ENCODE data around the gene MYL5.

Gene MYL5

DNA sequence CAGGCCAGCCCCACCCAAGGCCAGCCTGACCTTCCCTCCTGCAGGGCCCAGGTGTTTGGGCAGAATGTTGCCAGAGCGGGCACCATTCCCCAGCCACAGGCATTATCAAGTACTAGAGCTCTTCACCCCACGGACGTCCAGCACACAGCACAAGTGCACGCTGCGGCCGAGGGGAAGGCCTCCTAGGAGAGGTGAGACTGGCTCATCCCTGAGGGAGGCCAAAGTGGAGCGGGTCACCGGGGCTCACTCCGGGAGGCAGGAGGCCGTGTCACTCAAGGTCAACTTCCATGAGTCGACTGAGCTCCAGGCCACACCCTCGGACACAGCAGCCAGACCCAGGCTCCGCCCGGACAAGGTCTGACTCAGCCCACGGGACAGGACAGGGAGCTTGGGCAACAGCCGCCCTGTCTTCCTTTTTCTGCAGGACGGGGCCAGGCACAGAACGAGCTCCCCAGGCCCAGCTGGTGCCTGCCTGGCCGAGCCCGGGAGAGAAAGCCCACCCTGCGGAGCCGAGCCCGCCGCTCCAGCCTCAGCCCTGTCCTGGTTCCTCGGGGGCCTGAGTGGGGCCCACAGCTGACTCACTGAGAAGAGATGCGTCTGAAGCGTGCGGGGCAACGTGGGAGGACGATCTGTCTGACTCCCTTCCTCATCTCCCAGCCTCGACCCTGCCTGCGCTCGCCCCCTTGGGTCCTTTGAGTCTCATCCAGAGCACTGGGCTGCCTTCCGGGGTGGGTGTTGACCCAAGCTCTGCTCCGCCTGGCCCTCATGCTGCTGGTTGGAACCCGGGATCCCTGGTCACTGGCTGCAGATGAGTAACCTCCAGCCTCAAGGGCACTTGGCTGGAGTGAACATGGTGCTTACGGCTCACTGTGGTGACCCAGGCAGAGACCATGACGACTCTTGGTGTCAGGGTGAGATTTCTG lies 13.0 kb downstream of the MYL5 start:
- Histone ChIP-seq H3K36me3 (ENCODE audit: low read length) (no peaks in the 10 kb centered on the region), H3F3A (ENCODE audit: insufficient read depth) (no peaks in the 10 kb centered on the region), H3K4me2 (ENCODE audit: low read depth, low read length, poor library complexity, severe bottlenecking) (no peak overlapping the region), H3K27ac (ENCODE audit: low read depth, low read length) (no peak overlapping the region), H3K9ac (ENCODE audit: low read length) (no peak overlapping the region), H2AFZ (ENCODE audit: low read depth, low read length, severe bottlenecking) (no peak overlapping the region), H4K20me1 (ENCODE audit: low read depth, low read length) (no peaks in the 10 kb centered on the region), H3K4me3 (ENCODE audit: insufficient read depth, low read length, poor library complexity, severe bottlenecking) (no peak overlapping the region), H3K27me3 (ENCODE audit: low read length) (no peaks in the 10 kb centered on the region), H3K79me2 (ENCODE audit: insufficient read depth, low read length) (no peaks in the 10 kb centered on the region), H3K9me3 (ENCODE audit: insufficient read depth, low read length) (no peaks in the 10 kb centered on the region), H3K9me2 (replicated peaks; ENCODE audit: insufficient read depth, low read length) (no peaks in the 10 kb centered on the region)
- TF ChIP-seq EZH2phosphoT487 (conservative IDR thresholded peaks at IDR 0.05; ENCODE audit: low read length) (no peak), CTCF (IDR thresholded peaks at IDR 0.05; ENCODE audit: insufficient read depth, low read length, poor library complexity, severe bottlenecking) (no peak)

DNA sequence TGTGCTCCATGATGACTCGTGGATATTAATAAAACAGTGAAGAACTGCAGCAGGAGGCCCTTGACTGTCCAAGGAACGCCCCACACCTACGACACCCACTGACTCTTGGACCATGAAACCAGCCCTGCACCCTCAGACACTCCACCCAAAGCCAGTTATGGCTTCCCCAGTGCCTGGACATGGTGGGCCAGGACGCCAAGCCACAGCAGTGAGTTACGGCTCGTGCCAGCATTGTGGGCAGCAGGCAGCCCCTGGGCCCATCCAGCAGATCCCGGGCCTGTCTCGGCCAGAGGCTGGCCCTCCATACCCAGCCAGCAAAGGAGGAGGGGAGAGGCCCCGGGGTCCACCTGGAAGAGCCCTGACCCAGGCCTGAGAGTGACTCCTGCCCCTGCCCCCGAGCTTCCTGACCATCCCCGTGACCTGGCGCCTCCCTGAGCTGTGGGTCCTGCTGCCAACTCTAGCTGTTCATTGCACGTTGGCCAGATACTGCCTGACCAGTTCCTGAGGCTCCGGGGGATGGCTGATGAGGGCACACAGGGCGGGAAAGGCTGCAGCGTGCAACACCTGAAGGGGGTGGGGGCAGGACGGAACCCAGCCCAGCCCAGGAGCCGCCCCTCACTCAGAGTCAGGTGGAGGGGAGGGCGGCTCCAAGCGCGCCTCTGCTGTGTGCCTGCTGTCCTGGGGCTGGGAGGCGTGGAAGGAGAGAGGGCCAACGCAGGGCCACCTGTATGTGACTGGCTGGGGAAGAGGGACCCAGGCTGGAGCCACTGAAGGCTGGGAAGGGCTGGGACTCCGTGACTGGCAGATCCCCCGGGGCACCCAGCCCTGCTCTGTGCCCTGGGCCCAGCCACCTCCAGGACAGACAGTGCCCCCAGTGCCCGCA lies 13.9 kb downstream of the MYL5 start:
- H3K4me2 ChIP-seq (ENCODE audit: low read depth, low read length, poor library complexity, severe bottlenecking), result no peak overlapping the region
- no peaks in the 10 kb centered on the region for H3K79me2 ChIP-seq (ENCODE audit: insufficient read depth, low read length)
- no peaks in the 10 kb centered on the region for H4K20me1 ChIP-seq (ENCODE audit: low read depth, low read length)
- no peak overlapping the region for H3K4me3 ChIP-seq (ENCODE audit: insufficient read depth, low read length, poor library complexity, severe bottlenecking)
- H3K36me3 ChIP-seq (ENCODE audit: low read length), result no peaks in the 10 kb centered on the region
- no peaks in the 10 kb centered on the region for H3K27me3 ChIP-seq (ENCODE audit: low read length)
- H3F3A ChIP-seq (ENCODE audit: insufficient read depth), result no peaks in the 10 kb centered on the region
- H3K9me2 ChIP-seq (replicated peaks; ENCODE audit: insufficient read depth, low read length), result no peaks in the 10 kb centered on the region
- H3K9ac ChIP-seq (ENCODE audit: low read length), result no peak overlapping the region
- no peak overlapping the region for H2AFZ ChIP-seq (ENCODE audit: low read depth, low read length, severe bottlenecking)
- H3K27ac ChIP-seq (ENCODE audit: low read depth, low read length), result no peak overlapping the region
- no peaks in the 10 kb centered on the region for H3K9me3 ChIP-seq (ENCODE audit: insufficient read depth, low read length)
- no peak for TF ChIP-seq EZH2phosphoT487 (conservative IDR thresholded peaks at IDR 0.05; ENCODE audit: low read length)
- no peak for TF ChIP-seq CTCF (IDR thresholded peaks at IDR 0.05; ENCODE audit: insufficient read depth, low read length, poor library complexity, severe bottlenecking)

DNA sequence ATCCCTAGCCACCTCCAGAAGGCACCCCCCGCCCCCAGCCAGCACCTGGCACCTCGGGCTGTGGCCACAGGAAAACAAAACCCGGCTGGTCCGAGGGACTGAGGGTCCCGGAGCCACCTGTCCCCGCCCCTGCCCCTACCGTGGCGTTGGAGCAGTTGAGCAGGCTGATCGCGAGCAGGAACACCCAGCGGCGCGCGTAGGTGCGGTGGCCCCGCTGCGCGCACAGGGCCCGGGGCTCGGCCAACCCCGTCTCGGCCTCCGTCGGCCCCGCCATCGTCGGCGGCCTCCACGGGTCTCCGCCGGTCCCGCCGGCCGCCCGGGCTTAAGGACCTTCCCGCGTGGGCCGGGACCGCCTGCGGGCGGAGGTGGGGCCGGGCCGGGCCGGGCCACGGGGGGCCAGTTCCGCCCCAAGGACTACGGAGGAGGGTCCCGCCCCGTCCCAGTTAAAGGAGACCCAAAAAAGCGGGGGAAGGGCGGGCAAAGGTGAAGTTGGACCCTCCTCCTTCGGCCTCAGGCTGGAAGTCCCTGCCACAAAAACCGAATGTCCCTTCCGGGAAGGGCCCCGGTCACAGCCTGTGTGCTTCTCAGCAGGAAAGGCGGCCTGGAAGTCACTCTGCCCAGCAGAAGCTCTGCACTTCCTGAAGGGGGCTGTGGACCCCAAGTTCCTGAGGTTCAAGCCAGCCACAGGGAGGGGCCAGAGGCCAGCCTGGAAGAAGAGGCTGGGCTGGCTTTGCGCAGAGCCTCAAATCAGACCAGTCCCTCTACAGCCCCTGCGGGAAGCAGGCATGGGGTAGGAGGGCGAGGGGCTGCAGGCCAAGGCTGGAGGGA lies 14.7 kb downstream of the MYL5 start, which contains the start of gene SLC49A3:
Gene SLC49A3, minus strand, starts transcription at position 298 of the 828 bp plus-strand sequence. Its CDS starts 24 bp downstream, at position 274.
- no peaks in the 10 kb centered on the region for H3K27me3 ChIP-seq (ENCODE audit: low read length)
- no peak within 1 kb of the TSS for H3K9ac ChIP-seq (ENCODE audit: low read length)
- TF ChIP-seq CTCF (IDR thresholded peaks at IDR 0.05; ENCODE audit: insufficient read depth, low read length, poor library complexity, severe bottlenecking), result no peak
- no peak for TF ChIP-seq EZH2phosphoT487 (conservative IDR thresholded peaks at IDR 0.05; ENCODE audit: low read length)
- H3K4me3 ChIP-seq (ENCODE audit: insufficient read depth, low read length, poor library complexity, severe bottlenecking), result no peak within 1 kb of the TSS
- no peaks in the 10 kb centered on the region for H3K79me2 ChIP-seq (ENCODE audit: insufficient read depth, low read length)
- no peaks in the 10 kb centered on the region for H4K20me1 ChIP-seq (ENCODE audit: low read depth, low read length)
- H3K4me2 ChIP-seq (ENCODE audit: low read depth, low read length, poor library complexity, severe bottlenecking), result no peak within 1 kb of the TSS
- H3F3A ChIP-seq (ENCODE audit: insufficient read depth), result no peaks in the 10 kb centered on the region
- H3K27ac ChIP-seq (ENCODE audit: low read depth, low read length), result no peak within 1 kb of the TSS
- H3K36me3 ChIP-seq (ENCODE audit: low read length), result no peaks in the 10 kb centered on the region
- no peaks in the 10 kb centered on the region for H3K9me3 ChIP-seq (ENCODE audit: insufficient read depth, low read length)
- H3K9me2 ChIP-seq (replicated peaks; ENCODE audit: insufficient read depth, low read length), result no peaks in the 10 kb centered on the region
- H2AFZ ChIP-seq (ENCODE audit: low read depth, low read length, severe bottlenecking), result no peak within 1 kb of the TSS
